GM21390 (cell line): Measurements from ENCODE around the gene MOV10L1.

Experiments used
- ATAC-seq: cut with Tn5 transposase; IDR thresholded peaks from one replicate; pipeline ENCODE4 v1.9.1; 2021; ENCODE audit not compliant: unreplicated experiment

Gene MOV10L1

DNA sequence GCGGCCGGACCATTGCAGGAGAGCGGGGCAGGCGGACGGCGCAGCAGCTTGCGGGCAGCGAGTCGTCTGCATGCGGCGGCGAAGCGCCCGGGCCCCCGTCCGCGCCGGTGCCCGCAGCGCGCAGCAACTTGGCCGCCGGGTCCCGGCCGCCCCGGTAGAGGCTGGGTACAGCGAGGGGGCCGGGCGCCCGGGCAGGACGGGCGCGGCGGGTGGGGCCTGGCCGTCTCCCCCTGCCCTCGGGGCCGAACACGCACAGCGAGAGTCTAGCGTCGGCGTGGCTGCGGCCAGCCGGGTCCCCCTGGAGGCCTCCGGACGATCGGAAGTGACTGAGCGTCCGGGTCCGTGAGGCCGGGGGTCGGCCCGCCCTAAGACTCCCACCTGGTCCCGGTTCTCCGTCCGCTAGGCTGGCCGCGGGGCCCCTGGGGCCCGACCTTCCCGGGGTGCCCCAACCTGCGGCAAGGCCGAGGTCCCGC is 95.1 kb downstream of the MOV10L1 start:
- ATAC-seq = no peak

DNA sequence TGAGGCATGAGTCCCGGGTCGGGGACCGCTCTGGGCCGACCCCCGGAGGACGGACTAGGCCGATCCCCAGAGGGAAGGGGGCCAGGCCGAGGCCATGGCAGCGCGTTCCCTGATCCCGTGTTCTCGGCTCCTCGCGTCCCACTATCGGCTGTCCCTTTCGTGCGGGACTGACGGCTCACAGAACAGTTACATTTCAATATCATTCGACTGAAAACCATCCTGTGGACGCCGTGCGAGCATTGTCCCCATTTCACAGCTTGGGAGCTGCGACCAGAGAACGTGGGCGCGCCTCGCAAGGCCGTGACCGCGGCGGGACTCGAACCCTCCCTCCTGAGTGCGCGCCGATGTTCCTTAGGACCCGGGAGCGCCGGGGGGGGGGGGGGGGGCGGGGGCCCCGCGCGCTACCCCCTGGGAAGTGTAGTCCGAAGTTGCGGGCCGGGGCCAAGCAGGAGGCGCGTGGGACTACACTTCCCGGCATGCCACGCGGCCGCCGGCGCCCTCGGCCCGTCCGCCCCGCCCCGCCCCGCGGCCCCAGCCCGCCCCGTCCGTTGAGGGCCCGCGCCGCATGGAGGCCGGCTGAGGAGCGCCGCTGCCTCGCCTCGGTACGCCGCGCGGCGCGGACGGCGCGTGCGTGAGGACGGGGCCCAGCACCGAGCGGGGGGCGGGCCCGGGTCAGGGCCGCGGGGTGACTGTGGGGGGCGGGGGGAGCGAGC is 95.7 kb downstream of the MOV10L1 start, which contains the start of gene TRABD:
Gene TRABD (plus strand): TSS at position 539 of the 713 bp plus-strand sequence. CDS start 7,148 bp downstream, outside the sequence.
- no peak for ATAC-seq

DNA sequence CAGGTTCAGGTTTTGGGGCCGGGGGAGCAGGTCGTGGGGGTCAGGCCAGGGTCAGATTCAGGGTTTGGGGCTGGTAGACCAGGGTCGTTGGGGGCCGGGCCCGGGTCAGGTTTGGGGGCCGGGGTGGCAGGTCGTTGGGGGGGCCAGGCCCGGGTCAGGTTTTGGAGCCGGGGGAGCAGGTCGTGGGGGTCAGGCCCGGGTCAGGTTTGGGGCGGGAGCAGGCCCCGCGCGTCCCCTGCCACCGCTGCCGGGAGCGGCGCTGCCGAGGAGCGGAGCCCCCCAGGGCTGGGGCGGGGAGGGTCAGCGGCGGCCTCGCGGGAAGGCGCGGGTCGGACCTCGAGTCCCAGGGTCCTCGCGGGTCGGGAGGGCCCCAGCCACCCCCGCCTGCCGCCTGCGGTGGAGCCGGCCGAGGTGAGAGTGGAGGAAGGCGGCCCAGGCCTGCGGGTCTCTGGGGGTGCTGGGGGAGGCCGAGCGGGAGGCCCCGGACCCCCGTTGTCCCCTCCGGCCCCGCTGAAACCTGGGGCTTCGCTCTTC is 96.4 kb downstream of the MOV10L1 start:
- no peak for ATAC-seq

DNA sequence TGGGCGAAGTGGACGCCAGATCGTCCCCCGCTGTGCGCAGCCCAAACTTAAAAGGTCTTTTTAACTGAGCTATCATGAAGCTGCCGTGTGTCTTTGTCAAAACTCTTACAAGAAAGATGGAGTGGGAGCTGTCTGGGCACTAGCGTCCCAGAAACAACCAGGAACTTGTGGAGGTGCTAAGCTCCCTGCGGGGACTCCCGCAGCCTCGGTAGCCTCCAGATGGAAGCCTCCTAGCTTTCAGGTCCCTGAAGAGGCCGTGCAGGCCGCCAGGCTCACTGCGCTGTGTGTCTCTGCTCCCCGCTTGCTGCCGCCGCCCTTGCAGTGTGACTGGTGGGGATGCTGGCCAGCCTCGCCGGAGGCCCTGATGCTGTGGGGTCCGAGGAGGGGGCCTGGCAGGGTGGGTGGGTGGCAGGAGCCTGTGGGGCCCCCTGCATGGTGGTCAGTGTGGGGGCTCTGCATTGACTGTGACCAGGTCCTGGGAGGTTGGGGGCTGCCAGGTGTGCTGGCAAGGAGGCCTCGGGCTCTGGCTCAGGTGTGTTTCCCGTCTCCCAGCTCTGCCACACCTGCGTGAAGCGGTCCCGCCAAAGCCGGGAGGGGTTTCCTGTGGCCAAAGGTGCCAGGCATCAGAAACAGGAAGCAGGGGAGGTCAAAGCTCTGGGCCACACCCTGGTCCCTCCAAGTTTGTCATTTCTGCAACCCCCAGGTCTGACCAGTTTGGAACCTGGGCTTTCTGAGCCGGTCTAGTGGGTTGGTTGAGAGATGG is 97.1 kb downstream of the MOV10L1 start:
- no peak for ATAC-seq

DNA sequence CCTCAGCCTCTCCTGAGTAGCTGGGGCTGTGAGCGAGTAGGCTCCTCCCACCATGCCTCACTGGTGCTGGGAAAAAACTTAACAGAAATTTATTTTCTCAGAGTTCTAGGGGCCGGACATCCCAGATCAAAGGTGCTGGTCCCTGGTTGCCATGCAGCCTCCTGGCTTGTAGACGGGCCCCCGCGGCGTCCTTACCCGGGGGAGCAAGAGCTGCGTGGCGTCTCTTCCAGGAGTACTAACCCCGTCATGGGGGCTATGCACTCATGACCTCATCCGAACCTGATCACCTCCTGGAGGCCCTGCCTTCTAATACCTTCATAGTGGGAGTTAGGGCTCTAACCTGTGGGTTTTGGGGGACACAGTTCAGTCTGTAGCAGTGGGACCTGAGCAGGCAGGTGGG is 98.5 kb downstream of the MOV10L1 start:
- no peak for ATAC-seq

DNA sequence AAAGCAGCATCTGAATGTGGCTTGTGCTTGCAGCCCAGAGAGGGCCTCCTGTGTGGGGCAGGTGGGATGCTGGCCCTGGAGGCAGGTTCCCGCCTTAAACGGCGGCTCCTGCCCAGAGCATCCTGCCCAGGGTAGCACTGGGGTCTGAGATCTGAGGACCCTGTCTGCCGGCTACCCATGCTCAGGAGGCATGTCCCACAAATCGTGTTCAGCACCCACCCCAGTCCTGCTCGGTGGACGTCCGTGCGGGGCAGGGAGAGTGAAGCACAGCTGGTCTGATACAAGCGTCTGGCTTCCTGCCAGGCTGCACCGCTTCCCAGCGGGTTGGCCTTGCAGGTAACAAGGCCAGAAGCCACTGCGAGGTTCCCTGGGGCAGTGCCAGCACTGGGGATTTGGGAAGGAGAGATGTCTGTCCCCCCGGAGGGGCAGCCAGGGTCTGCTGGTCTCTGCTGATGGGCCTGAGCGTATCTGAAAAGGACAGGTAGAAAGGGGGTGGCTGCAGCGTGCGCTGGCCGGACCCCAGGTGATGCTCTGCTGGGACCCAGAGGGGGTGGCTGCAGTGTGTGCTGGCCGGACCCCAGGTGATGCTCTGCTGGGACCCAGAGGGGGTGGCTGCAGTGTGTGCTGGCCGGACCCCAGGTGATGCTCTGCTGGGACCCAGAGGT is 99.5 kb downstream of the MOV10L1 start:
- no peak for ATAC-seq

DNA sequence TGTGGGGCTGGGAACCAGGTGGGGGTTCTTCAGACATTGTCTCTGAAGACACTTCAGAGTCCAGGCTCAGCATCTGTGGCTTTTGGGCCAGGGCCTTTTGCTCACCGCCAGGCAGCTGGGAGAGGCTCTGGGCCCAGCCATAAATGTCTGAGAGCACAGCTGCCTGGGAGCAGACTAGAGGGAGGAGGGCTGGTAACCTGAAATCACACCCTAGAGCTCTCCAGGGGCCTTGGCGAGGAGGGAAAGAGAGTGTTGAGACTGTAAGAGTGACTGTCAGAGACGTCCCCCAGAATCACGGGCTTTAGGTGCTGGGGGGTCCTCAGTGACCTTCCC is 100.0 kb downstream of the MOV10L1 start:
- no peak for ATAC-seq

DNA sequence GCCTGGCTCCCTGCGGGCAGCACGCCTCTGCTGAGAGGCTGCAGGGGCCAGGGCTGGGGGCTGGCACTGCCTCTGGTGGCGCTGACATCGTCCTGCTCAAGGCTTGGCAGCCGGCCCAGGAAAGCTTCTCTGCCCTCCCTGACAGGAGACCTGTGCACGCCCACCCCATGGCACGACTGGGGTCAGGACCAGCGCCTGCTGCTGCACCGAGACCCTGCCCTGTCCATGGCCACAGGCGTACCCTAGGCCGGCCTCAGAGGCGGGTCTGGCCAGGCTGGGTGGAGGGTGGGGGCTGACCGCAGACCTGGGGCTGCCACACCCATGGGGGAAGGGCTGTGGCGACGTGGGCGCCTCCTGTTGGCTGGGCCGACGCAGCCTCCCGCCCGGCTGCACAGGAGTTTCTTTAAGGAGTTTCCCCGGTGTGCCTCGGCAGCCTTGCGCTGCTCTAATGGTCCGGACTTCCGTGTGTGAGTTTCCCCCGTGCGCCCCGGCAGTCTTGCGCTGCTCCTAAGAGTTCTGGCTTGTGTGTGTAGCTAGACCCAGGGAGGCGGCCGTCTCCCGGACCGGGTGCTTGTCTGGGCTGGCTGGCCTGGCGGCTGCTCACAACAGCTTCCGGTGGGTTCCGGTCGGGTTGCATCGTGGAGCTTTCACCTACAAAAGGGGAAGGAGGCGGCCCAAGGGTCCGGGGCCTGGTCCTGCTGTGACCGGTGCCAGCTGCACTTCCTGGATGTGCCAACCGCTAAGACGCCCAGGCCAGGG is 100.6 kb downstream of the MOV10L1 start:
- ATAC-seq = no peak

DNA sequence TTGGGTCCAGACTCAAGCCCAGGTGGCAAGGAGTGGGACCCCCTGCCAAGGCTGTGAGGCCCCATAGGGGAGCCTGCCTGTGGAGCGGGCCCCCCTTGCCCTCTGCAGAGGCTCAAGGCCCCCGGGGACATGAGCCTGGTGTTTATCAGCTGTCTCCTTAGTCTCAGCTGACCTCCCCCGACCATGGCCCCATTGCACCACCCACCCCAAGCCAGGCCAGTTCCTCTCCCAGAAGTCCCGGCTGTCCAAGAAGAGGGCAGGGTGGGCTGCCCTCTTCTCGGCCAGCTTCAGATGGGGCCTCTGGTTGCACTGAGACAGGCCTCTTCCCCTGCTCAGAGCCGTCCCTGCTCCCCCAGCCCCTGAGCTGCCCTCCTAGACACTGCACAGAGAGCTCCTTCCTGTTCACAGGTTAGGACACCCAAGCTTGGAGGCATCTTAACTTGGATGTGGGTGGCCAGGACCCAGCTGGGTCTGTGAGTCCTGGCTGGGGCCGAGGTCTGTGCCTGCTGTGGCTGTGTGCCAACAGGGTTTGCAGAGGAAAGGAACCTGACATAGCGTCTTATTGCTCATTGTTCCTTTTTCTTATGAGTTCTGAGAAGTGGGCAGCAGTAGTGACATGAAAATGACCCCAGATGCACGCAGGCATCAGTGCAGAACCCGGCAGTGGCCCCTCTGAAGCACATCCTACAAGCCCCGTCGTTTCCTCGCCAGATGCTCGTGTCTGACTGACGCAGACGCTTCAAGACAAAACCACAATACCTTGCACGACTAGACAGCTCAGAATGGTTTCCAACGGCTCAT is 101.3 kb downstream of the MOV10L1 start:
- no peak for ATAC-seq

DNA sequence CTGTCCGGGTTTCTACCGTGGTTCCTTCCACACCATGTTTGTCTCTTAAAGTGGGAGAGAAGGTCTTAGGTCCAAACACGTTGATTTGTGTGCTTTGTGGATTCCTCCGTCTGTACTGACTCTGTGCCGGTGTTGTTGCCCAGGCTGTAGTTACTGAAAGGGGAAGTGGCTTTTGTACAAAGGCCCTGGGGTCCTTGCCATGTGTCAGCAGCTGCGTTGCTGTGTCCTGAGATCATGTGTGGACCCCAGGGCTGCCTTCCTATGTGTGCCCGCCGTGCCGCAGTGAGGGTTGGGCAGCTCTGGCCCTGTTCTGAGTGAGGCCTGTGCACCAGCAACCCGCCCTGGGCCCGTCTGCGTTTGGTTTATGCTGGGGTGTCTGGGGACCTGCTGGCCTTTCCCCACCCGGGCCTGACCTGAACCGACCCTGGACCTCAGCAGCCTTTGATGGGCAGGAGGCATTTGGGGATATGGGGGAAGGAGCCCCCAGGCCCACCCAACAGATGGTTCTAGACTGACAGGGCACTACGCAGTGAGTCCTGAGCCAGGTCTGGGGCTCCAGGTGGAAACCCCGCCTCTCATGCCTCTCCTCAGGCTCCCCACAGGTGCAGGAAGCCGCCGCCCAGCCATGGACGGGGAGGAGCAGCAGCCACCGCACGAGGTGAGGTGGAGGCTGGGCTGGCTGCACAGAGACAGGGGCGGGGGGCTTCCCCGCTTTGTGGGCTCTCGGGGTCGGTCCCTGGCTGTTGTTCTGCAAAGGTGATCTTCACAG is 102.8 kb downstream of the MOV10L1 start:
- no peak for ATAC-seq

DNA sequence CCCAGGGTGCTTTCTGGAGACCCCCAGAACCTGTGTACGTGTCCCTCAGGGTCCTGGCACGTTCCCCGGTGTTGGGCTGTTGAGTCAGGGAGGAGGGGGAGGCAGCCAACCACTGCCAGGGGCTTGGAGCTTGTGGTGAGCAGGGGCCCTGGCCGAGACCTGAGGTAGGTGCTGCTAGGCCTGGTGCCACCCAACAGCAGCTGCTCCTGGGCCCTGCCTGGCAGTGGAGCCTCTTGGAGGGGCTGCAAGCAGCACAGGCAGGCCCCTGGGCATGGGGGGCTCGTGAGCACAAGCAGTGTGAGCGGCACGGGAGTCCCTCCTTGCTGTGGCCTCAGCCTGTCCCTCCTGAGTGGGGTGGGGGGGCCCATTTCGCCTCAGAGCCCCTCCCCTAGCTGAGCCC is 103.8 kb downstream of the MOV10L1 start:
- ATAC-seq = no peak

DNA sequence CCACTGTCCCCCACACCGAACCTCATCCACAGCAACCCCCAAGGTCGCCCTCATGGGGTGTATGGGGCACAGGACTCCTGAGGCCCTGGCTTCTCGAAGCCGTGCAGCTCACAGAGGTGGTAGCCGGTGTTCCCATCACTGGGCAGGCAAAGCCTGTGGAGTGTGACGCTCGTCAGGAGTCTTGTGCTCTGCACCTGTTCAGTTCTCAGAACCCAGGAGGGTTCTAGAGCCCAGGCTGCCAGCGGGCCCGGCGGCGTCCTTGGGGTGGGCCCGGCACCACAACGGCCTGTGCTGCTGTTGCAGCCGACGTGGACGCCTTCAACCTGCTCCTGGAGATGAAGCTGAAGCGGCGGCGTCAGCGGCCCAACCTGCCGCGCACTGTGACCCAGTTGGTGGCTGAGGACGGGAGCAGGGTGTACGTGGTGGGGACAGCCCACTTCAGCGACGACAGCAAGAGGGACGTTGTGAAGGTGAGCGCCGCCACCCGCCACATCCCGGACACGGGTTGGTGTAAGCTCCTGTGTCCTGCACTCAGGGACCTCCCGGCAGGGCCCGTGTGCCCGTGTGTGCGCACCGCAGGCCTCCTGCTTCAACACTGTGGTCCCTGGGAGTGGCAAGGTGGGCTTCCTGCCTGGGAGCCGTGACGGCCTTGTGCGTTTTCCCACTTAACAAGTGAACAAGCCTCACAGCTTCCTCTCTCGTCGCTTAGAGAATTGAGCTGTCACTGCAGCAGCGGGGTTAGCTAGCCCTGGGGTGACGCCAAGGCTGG is 104.4 kb downstream of the MOV10L1 start:
- ATAC-seq = no peak

DNA sequence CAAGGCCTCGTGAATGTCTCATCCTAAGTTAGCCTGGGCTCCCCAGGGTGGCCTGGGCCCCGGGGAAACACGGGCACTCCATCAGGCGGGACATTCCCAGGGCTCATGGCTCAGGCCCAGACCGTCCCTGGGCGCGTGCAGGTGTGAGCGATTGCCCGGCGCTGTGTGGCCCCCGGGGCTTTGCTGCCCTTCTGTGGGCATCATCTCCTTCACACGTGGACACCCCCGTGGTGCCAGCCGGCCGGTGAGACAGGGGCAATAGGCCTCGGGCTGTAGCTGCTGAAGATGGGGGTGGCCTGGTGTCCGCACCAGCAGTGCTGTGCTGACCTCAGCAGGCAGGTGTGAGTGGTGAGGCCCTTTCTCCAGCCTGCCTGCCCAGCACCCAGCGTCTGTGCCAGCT is 106.5 kb downstream of the MOV10L1 start:
- ATAC-seq = no peak

DNA sequence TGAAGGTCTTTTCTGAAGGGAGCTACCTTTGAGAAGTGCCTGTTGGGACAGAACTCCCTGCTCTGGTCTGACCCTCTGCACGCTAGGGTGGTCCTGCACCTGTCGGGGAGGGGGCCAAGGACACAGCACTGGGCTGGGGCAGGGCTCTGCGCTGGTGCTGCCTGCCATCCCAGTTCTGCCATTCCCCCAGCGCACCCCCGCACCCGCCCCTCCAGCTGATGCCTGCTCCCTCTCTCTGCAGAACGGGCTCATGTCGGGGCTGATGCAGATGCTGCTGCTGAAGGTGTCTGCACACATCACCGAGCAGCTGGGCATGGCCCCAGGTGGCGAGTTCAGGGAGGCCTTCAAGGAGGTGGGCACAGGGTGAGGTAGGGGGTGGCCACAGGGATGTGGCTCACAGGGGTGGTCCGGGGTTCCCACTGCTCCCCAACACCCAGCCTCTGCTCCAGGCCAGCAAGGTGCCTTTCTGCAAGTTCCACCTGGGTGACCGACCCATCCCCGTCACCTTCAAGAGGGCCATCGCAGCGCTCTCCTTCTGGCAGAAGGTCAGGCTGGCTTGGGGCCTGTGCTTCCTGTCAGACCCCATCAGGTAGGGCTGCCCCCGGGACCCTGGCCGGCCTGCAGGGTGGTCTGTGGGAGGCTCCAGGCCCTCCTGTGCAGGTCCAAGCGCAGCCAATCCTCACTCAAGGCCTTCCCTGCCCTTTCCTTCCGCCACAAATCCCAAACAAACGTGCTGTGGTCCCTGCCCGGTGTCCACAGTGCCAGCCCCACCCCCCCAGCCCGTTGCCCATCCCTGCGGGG is 107.4 kb downstream of the MOV10L1 start:
- ATAC-seq = no peak

DNA sequence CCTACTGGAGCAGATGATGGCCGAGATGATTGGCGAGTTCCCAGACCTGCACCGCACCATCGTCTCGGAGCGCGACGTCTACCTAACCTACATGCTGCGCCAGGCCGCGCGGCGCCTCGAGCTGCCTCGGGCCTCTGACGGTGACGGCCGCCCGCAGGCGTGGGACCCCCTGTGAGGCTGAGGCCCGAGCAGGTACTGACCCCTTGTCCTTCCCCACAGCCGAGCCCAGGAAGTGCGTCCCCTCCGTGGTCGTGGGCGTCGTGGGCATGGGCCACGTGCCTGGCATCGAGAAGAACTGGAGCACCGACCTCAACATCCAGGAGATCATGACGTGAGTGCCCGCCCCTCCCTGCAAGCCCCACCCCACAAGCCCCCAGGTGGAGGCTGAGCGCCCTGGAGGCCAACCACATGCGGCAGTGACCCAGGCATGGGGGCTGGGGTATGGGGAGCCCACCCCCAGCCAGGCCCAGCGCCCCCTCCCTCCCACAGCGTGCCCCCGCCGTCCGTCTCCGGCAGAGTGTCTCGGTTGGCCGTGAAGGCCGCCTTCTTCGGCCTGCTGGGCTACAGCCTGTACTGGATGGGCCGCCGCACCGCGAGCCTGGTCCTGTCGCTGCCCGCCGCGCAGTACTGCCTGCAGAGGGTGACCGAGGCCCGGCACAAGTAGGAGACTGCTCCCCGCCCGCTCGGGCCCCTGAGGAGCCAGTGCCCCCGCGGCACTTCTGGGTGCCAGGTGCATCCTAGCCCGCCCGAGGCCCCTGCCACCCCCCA is 108.2 kb downstream of the MOV10L1 start:
- no peak for ATAC-seq

DNA sequence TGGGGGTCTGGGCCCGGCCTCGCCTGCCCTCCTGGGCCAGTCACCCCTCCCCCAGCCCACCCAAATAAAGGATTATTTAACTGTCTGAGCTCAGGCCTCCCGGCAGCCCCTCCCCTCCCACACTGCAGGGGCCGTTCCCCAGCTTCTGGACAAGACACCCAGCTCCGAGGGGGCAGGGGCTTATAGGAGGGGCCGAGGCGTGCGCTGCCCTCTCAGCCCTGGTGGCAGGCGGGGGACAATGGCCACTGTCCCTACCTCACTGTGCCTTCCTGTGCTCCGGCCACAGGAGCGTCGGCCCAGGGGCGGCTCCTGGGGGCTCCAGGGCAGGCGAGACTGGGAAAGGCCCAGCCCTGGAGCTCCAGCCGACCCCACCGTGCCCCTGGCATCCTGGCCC is 108.8 kb downstream of the MOV10L1 start:
- no peak for ATAC-seq

DNA sequence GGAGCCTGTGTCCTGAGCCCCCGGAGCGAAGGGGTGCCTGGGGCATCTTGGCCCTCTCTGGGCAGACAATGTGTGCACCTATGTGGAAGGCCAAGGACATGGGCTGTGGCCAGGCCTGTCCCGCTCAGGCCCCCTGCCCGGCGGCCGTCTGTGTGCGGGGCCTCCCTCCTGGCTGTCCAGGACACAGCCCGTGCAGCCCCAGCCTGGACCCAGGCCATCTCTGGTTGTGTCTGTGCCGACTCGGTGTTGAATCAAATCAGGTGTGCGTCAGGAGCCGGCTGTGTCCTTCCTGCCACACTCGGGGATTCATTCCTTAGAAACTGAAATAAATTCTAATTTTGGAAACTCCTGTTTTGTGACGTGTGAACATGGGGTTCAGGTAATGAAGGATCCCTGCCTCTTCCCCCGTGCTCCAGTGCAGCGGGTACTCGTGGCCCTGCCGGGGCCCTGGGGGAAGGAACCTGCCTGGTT is 109.5 kb downstream of the MOV10L1 start:
- no peak for ATAC-seq
